Neural cell (in vitro differentiated cells): Measurements from ENCODE around the gene BLOC1S3. TPM values are rescaled to one million over a fixed set of nuclear protein-coding genes. Genes with fewer than 3 reads are reported as not detected.

Experiments used
- H2AFZ ChIP-seq: fragments of 200-600, 300-800 bp; sonication (generic), shearing (Covaris generic); 2 replicates; pipeline ENCODE4 v1.6.0; 2014; ENCODE audit warnings: low read depth, mild to moderate bottlenecking, antibody characterized with exemption, low read length, moderate library complexity
- H3F3A ChIP-seq: fragments of 200-600 bp; shearing (Covaris generic); 2 replicates; pipeline ENCODE4 v1.6.1; 2016; ENCODE audit warnings: mild to moderate bottlenecking, moderate library complexity, mixed read lengths, antibody characterized with exemption, low read length; ENCODE audit not compliant: insufficient read depth, poor library complexity, severe bottlenecking
- H3K27ac ChIP-seq: fragments of 200-600, 300-800 bp; sonication (generic), shearing (Covaris generic); 2 replicates; pipeline ENCODE4 v1.5.1; 2014; ENCODE audit warnings: mild to moderate bottlenecking, low read length, moderate library complexity
- H3K27me3 ChIP-seq: fragments of 300-800, 200-600 bp; sonication (generic), shearing (Covaris generic); 2 replicates; pipeline ENCODE4 v1.6.0; 2014; ENCODE audit warnings: mild to moderate bottlenecking, low read depth, low read length, moderate library complexity; ENCODE audit not compliant: insufficient read depth
- H3K36me3 ChIP-seq: fragments of 300-800, 200-600 bp; sonication (generic), shearing (Covaris generic); 2 replicates; pipeline ENCODE4 v1.5.1; 2014; ENCODE audit warnings: mild to moderate bottlenecking, antibody characterized with exemption, low read length, moderate library complexity; ENCODE audit not compliant: insufficient read depth
- H3K4me2 ChIP-seq: fragments of 300-800, 200-600 bp; sonication (generic), shearing (Covaris generic); 2 replicates; pipeline ENCODE4 v1.6.0; 2014; ENCODE audit warnings: mild to moderate bottlenecking, low read length
- H3K4me3 ChIP-seq: fragments of 300-800, 200-600 bp; sonication (generic), shearing (Covaris generic); 2 replicates; pipeline ENCODE4 v1.5.1; 2014; ENCODE audit warnings: mild to moderate bottlenecking, low read length, moderate library complexity
- H3K79me2 ChIP-seq: fragments of 200-600 bp; shearing (Covaris generic); replicated peaks from 2 replicates; pipeline ENCODE4 v1.6.0; 2014; ENCODE audit warnings: mild to moderate bottlenecking, low read length, moderate library complexity; ENCODE audit not compliant: insufficient read depth
- H3K9ac ChIP-seq: fragments of 300-800, 200-600 bp; sonication (generic), shearing (Covaris generic); 2 replicates; pipeline ENCODE4 v1.6.1; 2016; ENCODE audit warnings: mild to moderate bottlenecking, low read length, mixed read lengths
- H3K9me2 ChIP-seq: fragments of 200-600 bp; shearing (Covaris generic); 2 replicates; pipeline ENCODE4 v1.6.1; 2016; ENCODE audit warnings: mild to moderate bottlenecking, low read length, mixed read lengths; ENCODE audit not compliant: insufficient read depth
- H3K9me3 ChIP-seq: fragments of 200-600, 300-800 bp; sonication (generic), shearing (Covaris generic); 2 replicates; pipeline ENCODE4 v1.6.1; 2016; ENCODE audit warnings: mild to moderate bottlenecking, mixed run types, low read length, moderate library complexity, mixed read lengths
- H4K20me1 ChIP-seq: fragments of 200-600 bp; shearing (Covaris generic); 2 replicates; pipeline ENCODE4 v1.6.1; 2016; ENCODE audit warnings: mild to moderate bottlenecking, mixed run types; ENCODE audit not compliant: insufficient read depth
- EP300 ChIP-seq: fragments of 450-650 bp; conservative IDR thresholded peaks from 2 replicates; pipeline ENCODE4 v1.6.1; 2014; ENCODE audit warnings: antibody characterized with exemption, mild to moderate bottlenecking, moderate library complexity; ENCODE audit not compliant: poor library complexity, severe bottlenecking
- EZH2 ChIP-seq: fragments of 200-600, 300-800 bp; shearing (Covaris generic), sonication (generic); IDR thresholded peaks from 2 replicates; pipeline ENCODE4 v1.6.1; 2014; ENCODE audit warnings: antibody characterized with exemption, low read length, borderline replicate concordance, mild to moderate bottlenecking; ENCODE audit not compliant: insufficient read depth, poor library complexity, severe bottlenecking
- MXI1 ChIP-seq: fragments of 450-650 bp; conservative IDR thresholded peaks from 2 replicates; pipeline ENCODE4 v1.6.1; 2014; ENCODE audit warnings: antibody characterized with exemption, mild to moderate bottlenecking; ENCODE audit not compliant: poor library complexity, severe bottlenecking
- POLR2AphosphoS5 ChIP-seq: IDR thresholded peaks from 2 replicates; pipeline ENCODE4 v1.6.1; 2012
- RAD21 ChIP-seq: fragments of 450-650 bp; conservative IDR thresholded peaks from 2 replicates; pipeline ENCODE4 v1.6.1; 2014; ENCODE audit warnings: antibody characterized with exemption, mild to moderate bottlenecking, moderate library complexity
- SMC3 ChIP-seq: fragments of 450-650 bp; conservative IDR thresholded peaks from 2 replicates; pipeline ENCODE4 v1.6.1; 2014; ENCODE audit warnings: antibody characterized with exemption, mild to moderate bottlenecking, moderate library complexity; ENCODE audit not compliant: poor library complexity
- TAF1 ChIP-seq: IDR thresholded peaks from 2 replicates; pipeline ENCODE4 v1.6.1; 2012; ENCODE audit warnings: low read depth
- polyA plus RNA-seq: library from polyadenylated mRNA; depleted of rRNA; stranded (reverse); fragments of >200 nt; gene quantifications from 2 replicates; pipeline ENCODE4 v1.2.3, GENCODE V29; 2014
- TF ChIP-seq, protein P1 (sequence below): IDR thresholded peaks from 2 replicates; pipeline ENCODE4 v1.6.1; 2012; ENCODE audit warnings: borderline replicate concordance
- TF ChIP-seq, protein P2 (sequence below): fragments of 450-650 bp; IDR thresholded peaks from 2 replicates; pipeline ENCODE4 v1.5.1; 2014; ENCODE audit warnings: antibody characterized with exemption, mild to moderate bottlenecking, moderate library complexity; ENCODE audit not compliant: poor library complexity, severe bottlenecking

The BLOC1S3 gene
- polyA plus RNA-seq, 1 donor from 2014 or later, result 1.8 TPM

DNA sequence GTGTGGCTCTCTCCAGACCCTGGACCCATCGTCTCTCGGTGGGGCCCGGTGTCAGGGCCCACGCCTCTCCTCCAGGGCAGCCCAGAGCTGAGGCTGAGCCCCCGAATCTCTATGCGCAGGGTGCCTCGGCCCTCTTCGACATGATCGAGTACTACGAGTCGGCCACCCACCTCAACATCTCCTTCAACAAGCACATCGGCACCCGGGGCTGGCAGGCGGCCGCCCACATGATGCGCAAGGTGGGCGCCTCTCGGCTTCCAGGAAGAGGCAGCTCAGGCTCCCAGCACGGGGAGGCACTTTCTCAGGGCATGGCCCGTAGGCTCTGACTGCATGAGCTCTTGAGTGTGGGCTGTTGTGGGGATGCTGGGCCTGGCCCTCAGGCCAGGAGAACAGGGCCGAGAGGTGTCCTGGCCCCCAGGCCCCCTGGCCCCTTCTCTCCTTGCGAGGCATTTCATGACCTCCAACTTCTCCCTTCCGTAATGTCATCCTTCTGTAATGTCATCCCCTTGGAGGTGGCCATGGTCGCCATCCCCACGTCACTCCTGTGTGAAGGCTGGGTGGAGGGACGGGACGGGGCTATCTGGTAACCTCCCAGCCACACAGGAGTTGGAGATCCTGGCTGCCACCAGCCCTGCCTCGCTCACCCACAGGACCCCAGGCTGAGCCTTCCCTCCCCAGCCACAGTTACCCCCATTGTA, 37.2 kb upstream of the BLOC1S3 start:
- no peaks in the 10 kb centered on the region for H3K9me2 ChIP-seq
- H4K20me1 ChIP-seq, result no peaks in the 10 kb centered on the region
- H3K79me2 ChIP-seq, result peaks cover 2% of the 10 kb centered on the region
- no peaks in the 10 kb centered on the region for H3F3A ChIP-seq
- no peaks in the 10 kb centered on the region for H3K9me3 ChIP-seq
- H3K27ac ChIP-seq, result no peak overlapping the region
- H3K9ac ChIP-seq, result no peak overlapping the region
- H3K4me3 ChIP-seq, result no peak overlapping the region
- no peaks in the 10 kb centered on the region for H3K36me3 ChIP-seq
- no peaks in the 10 kb centered on the region for H3K27me3 ChIP-seq
- H3K4me2 ChIP-seq, result no peak overlapping the region
- TF ChIP-seq TAF1 (no peak), SMC3 (no peak), MXI1 (no peak), POLR2AphosphoS5 (no peak)
- TF ChIP-seq, protein P1, sequence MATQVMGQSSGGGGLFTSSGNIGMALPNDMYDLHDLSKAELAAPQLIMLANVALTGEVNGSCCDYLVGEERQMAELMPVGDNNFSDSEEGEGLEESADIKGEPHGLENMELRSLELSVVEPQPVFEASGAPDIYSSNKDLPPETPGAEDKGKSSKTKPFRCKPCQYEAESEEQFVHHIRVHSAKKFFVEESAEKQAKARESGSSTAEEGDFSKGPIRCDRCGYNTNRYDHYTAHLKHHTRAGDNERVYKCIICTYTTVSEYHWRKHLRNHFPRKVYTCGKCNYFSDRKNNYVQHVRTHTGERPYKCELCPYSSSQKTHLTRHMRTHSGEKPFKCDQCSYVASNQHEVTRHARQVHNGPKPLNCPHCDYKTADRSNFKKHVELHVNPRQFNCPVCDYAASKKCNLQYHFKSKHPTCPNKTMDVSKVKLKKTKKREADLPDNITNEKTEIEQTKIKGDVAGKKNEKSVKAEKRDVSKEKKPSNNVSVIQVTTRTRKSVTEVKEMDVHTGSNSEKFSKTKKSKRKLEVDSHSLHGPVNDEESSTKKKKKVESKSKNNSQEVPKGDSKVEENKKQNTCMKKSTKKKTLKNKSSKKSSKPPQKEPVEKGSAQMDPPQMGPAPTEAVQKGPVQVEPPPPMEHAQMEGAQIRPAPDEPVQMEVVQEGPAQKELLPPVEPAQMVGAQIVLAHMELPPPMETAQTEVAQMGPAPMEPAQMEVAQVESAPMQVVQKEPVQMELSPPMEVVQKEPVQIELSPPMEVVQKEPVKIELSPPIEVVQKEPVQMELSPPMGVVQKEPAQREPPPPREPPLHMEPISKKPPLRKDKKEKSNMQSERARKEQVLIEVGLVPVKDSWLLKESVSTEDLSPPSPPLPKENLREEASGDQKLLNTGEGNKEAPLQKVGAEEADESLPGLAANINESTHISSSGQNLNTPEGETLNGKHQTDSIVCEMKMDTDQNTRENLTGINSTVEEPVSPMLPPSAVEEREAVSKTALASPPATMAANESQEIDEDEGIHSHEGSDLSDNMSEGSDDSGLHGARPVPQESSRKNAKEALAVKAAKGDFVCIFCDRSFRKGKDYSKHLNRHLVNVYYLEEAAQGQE, result no peak
- H2AFZ ChIP-seq, result no peak overlapping the region

DNA sequence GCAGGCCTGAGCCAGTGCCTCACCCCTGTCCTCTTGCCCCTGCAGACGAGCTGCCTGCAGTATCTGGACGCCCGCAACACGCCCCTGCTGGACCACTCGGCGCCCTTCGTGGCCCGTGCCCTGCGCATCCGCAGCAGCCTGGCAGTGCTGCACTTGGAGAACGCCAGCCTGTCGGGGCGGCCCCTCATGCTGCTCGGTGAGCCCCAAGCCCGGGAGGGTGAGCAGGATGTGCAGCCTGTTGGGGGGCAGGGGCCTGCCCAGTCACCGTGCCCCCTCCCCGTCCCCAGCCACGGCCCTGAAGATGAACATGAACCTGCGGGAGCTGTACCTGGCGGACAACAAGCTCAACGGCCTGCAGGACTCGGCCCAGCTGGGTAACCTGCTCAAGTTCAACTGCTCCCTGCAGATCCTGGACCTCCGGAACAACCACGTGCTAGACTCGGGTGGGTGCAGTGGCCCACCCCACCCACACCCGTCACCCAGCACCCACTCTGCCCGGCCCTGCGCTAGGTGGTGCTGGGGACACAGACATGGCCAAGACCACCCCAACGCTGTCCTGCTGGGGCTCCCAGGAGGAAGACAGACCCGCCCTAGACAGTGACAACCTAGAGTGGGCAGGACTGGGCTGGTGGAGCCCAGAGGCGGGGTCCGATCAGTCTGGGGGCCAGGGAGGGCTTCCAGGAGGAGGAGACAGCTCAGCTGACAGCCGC, 36.4 kb upstream of the BLOC1S3 start:
- no peak overlapping the region for H3K4me2 ChIP-seq
- no peaks in the 10 kb centered on the region for H3K79me2 ChIP-seq
- TF ChIP-seq, protein P1, result no peak
- TF ChIP-seq MXI1 (no peak), POLR2AphosphoS5 (no peak), EP300 (no peak), RAD21 (no peak), EZH2 (no peak), TAF1 (no peak), SMC3 (no peak)
- TF ChIP-seq, protein P2, sequence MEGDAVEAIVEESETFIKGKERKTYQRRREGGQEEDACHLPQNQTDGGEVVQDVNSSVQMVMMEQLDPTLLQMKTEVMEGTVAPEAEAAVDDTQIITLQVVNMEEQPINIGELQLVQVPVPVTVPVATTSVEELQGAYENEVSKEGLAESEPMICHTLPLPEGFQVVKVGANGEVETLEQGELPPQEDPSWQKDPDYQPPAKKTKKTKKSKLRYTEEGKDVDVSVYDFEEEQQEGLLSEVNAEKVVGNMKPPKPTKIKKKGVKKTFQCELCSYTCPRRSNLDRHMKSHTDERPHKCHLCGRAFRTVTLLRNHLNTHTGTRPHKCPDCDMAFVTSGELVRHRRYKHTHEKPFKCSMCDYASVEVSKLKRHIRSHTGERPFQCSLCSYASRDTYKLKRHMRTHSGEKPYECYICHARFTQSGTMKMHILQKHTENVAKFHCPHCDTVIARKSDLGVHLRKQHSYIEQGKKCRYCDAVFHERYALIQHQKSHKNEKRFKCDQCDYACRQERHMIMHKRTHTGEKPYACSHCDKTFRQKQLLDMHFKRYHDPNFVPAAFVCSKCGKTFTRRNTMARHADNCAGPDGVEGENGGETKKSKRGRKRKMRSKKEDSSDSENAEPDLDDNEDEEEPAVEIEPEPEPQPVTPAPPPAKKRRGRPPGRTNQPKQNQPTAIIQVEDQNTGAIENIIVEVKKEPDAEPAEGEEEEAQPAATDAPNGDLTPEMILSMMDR, result no peak
- no peak overlapping the region for H3K27ac ChIP-seq
- H3K9ac ChIP-seq, result no peak overlapping the region
- H3K9me2 ChIP-seq, result no peaks in the 10 kb centered on the region
- no peaks in the 10 kb centered on the region for H3K27me3 ChIP-seq
- no peaks in the 10 kb centered on the region for H3K36me3 ChIP-seq
- no peak overlapping the region for H2AFZ ChIP-seq
- H3K9me3 ChIP-seq, result no peaks in the 10 kb centered on the region
- no peak overlapping the region for H3K4me3 ChIP-seq
- H4K20me1 ChIP-seq, result no peaks in the 10 kb centered on the region
- no peaks in the 10 kb centered on the region for H3F3A ChIP-seq
